Peyer's patch (tissue), 4 donors: ENCODE data around the gene C10orf71. TPM values are rescaled to one million over a fixed set of nuclear protein-coding genes. Genes with fewer than 3 reads are reported as not detected.

ENCODE experiments used
- DNase-seq, 3 donors: peaks; one replicate each; pipeline ENCODE4 v3.0.0-alpha.2; 2017 to 2019
- H3K27ac ChIP-seq, 4 donors: fragments of 200-600 bp; sonication (generic); one replicate each; pipeline ENCODE4 v1.5.1; 2016 to 2019
- H3K27me3 ChIP-seq, 2 donors: fragments of 200-600 bp; sonication (generic); one replicate each; pipeline ENCODE4 v1.5.1; 2019
- H3K36me3 ChIP-seq, 3 donors: fragments of 200-600 bp; sonication (generic); one replicate each; pipeline ENCODE4 v1.5.1; 2016 to 2019
- H3K4me1 ChIP-seq, 4 donors: fragments of 200-600 bp; sonication (generic); one replicate each; pipeline ENCODE4 v1.5.1; 2016 to 2019
- H3K4me3 ChIP-seq, 4 donors: fragments of 200-600 bp; sonication (generic); 1 replicate in 3 of 4; 2 replicates in 1 of 4; pipeline ENCODE4 v1.5.1; 2016 to 2019; ENCODE audit warnings: mild to moderate bottlenecking in 1 of 4
- H3K9me3 ChIP-seq, 4 donors: fragments of 200-600 bp; sonication (generic); one replicate each; pipeline ENCODE4 v1.5.1; 2016 to 2019; ENCODE audit warnings: mild to moderate bottlenecking in 1 of 4
- POLR2A ChIP-seq, 2 donors: fragments of 450-650 bp; IDR thresholded peaks; one replicate each; pipeline ENCODE4 v1.5.1; 2017; ENCODE audit warnings: antibody characterized with exemption in 2 of 2, mild to moderate bottlenecking in 2 of 2, moderate library complexity in 2 of 2
- total RNA-seq, 4 donors: library from RNA; depleted of rRNA; stranded (reverse); fragments of >200 nt; gene quantifications; one replicate each; pipeline ENCODE4 v1.1.0, GENCODE V29; 2016
- TF ChIP-seq, protein P1 (sequence below), 6 experiments: fragments of 450-650 bp in 4 of 6; fragments of 200-600 bp in 2 of 6; sonication (generic) in 1 of 6; IDR thresholded peaks; one replicate each; pipeline ENCODE4 v1.5.1; 2017 to 2019; ENCODE audit warnings: antibody characterized with exemption in 6 of 6, mild to moderate bottlenecking in 3 of 6, moderate library complexity in 1 of 6

Gene C10orf71
- total RNA-seq, 4 donors from 2014 or later, result not detected

GRCh38 chr10:49359349-49360270, 60.6 kb downstream of the C10orf71 start:
- H3K4me1 ChIP-seq, result no peaks in the 10 kb centered on the region
- H3K4me3 ChIP-seq, result no peak overlapping the region
- H3K36me3 ChIP-seq, result no peaks in the 10 kb centered on the region
- H3K27ac ChIP-seq, result no peak overlapping the region
- H3K27me3 ChIP-seq, result no peaks in the 10 kb centered on the region
- no peaks in the 10 kb centered on the region for H3K9me3 ChIP-seq
- TF ChIP-seq, protein P1, sequence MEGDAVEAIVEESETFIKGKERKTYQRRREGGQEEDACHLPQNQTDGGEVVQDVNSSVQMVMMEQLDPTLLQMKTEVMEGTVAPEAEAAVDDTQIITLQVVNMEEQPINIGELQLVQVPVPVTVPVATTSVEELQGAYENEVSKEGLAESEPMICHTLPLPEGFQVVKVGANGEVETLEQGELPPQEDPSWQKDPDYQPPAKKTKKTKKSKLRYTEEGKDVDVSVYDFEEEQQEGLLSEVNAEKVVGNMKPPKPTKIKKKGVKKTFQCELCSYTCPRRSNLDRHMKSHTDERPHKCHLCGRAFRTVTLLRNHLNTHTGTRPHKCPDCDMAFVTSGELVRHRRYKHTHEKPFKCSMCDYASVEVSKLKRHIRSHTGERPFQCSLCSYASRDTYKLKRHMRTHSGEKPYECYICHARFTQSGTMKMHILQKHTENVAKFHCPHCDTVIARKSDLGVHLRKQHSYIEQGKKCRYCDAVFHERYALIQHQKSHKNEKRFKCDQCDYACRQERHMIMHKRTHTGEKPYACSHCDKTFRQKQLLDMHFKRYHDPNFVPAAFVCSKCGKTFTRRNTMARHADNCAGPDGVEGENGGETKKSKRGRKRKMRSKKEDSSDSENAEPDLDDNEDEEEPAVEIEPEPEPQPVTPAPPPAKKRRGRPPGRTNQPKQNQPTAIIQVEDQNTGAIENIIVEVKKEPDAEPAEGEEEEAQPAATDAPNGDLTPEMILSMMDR (IDR thresholded peaks at IDR 0.05), result no peak
- no peak for TF ChIP-seq POLR2A (IDR thresholded peaks at IDR 0.05)
- no peak for DNase-seq

- Histone ChIP-seq H3K36me3 (no peaks in the 10 kb centered on the region), H3K27ac (no peak overlapping the region), H3K4me3 (no peak overlapping the region), H3K9me3 (no peaks in the 10 kb centered on the region), H3K27me3 (no peaks in the 10 kb centered on the region), H3K4me1 (no peaks in the 10 kb centered on the region)
- no peak for DNase-seq
- no peak for TF ChIP-seq POLR2A (IDR thresholded peaks at IDR 0.05)
- TF ChIP-seq, protein P1 (IDR thresholded peaks at IDR 0.05), result no peak
Measured at GRCh38 chr10:49360271-49361177, 61.6 kb downstream of the C10orf71 start.

DNA sequence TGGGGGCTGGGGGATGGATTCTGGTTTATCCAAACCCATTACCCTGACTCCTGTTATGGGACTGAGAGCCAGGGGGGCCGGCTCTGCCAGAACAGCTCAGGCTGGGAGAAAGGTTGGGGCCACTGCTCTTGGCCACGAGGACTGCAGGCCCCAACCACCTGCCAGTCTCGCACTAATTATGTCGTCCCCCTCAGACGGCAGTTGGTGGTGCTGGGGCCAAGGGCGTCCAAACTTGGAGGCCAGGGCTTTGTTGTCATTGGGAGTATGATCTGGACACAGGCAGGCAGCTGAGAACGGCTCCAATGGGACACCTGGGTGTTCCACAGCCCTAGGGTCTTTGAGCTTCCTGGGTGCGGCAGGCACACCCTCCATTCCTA, 62.2 kb downstream of the C10orf71 start:
- Histone ChIP-seq H3K9me3 (no peaks in the 10 kb centered on the region), H3K36me3 (no peaks in the 10 kb centered on the region), H3K4me1 (no peaks in the 10 kb centered on the region), H3K27ac (no peak overlapping the region), H3K4me3 (no peak overlapping the region), H3K27me3 (no peaks in the 10 kb centered on the region)
- no peak for DNase-seq
- TF ChIP-seq POLR2A (IDR thresholded peaks at IDR 0.05), result no peak

DNA sequence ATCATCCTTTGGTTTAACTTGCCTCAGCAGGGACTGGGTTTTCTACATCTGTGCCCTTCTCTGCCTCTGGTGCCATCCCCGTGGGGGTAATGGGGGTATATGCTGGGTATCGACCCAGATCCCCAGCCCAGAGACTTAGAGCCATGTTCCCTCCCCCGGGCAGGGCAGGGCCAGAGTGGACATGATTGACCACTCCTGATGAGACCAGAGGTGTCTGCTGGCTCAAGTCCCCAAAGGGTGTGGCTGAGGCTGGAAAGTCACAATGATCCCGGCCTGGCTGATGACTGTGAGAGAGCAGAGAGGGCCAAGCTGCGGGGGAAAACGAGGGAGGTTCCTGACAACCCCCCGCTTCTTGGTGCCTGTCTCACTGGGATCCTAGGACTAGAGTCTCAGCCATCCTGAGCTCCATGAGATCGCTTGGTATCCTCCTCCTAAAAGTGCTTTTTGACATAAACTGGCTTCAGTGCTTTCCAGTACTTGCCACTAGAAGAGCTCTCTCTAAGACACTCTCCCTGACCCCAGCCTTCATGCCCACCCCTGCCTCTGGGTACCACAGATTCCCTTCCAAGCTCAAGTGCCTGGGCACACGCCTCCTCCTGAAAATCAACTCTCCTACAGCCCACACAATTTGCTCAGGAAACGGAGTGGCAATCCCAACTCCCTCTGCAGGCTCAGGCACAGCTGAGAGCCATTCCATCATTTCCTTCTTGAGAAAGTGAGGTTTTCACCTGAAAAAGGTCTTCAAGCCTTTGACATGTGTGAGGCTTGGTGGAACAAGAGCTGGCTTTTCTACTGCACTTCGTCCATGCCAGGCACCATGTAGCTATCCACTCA, 63.0 kb downstream of the C10orf71 start:
- H3K36me3 ChIP-seq, result no peaks in the 10 kb centered on the region
- H3K4me3 ChIP-seq, result no peak overlapping the region
- no peaks in the 10 kb centered on the region for H3K4me1 ChIP-seq
- H3K9me3 ChIP-seq, result no peaks in the 10 kb centered on the region
- H3K27ac ChIP-seq, result no peak overlapping the region
- DNase-seq, result no peak
- no peaks in the 10 kb centered on the region for H3K27me3 ChIP-seq
- no peak for TF ChIP-seq POLR2A (IDR thresholded peaks at IDR 0.05)
- TF ChIP-seq, protein P1 (IDR thresholded peaks at IDR 0.05), result no peak

DNA sequence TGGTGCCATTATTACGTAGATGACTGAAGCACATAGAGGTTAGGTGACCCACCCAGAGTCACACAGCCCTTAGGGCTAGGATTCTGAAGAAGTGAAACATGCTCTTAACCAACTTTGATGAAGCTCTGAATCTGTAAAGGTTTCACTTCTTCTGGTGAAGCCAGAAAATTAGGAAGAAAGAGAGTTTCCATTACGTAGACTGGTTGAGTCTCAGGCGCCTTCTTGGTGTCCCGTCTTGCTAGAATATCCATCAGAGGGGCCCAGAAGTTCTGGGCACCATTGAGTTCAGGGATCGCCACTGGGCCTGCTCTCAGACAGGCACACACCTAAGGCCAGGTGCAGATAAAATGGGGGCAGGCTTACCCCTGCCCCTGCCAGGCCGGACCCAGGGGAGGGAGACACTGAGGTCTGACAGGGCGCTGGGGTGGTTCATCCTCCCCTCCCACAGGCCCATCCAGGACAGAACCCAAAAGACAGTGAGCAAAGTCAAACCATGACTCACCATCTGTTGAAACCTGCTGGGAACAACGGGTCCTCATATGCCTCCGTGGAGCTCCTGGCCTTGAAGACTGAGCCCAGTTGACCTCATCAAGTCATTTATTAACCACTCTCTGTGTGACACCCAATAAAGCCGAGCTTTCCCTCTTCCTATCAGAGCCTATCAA, 63.8 kb downstream of the C10orf71 start:
- DNase-seq, result peak in 1 of 3 donors; percentile 21
- no peaks in the 10 kb centered on the region for H3K27me3 ChIP-seq
- TF ChIP-seq POLR2A (IDR thresholded peaks at IDR 0.05), result no peak
- TF ChIP-seq, protein P1 (IDR thresholded peaks at IDR 0.05), result no peak
- H3K36me3 ChIP-seq, result no peaks in the 10 kb centered on the region
- no peak overlapping the region for H3K27ac ChIP-seq
- H3K4me1 ChIP-seq, result no peaks in the 10 kb centered on the region
- H3K4me3 ChIP-seq, result no peak overlapping the region
- no peaks in the 10 kb centered on the region for H3K9me3 ChIP-seq
